HTERT RPE-1 (cell line): ENCODE results near the gene FNDC11.

ENCODE experiments used
- in situ Hi-C: fragments of 300-500 bp; cut with MboI; formaldehyde crosslinking; loops from 4 replicates; pipeline ENCODE4 v1.14.3; 2020; ENCODE audit warnings: low sequenced_read_pairs

The FNDC11 gene

DNA sequence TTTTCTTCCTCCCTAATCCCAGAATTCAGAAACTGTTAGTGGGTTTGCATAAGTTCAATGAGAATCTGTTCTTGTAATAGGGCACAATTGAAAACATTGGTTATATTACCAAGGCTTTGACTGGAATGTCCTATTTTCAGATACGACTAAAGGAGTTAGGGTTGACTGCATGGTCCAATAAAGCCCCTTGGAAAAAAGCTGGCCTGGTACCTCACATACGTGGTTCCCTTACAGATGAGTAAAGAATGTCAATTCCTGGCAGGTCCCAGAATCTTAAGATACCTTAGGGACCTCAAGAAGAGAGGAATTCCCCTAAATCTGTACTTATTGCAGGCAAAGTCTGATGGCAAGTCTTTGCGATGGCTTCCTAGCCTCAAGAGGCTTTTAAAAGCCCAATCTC, 28.8 kb upstream of the FNDC11 start:
- in situ Hi-C loops, result no loop called here

DNA sequence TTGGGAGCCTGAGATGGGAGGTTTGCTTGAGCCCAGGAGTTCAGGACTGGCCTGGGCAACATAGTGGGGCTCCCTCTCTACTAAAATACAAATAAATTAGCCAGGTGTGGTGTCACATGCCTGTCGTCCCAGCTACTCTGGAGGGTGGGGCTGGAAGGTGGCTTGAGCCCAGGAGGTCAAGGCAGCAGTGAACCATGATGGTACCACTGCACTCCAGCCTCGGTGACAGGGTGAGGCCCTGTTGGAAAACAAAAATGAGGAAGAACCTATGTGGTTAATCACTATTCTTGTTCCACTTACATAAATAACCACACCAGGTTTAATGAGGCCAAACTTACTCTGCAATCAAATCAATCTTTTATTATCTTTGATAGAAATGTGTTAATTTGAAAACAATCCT, 28.0 kb upstream of the FNDC11 start:
- in situ Hi-C loops, result no loop called here

DNA sequence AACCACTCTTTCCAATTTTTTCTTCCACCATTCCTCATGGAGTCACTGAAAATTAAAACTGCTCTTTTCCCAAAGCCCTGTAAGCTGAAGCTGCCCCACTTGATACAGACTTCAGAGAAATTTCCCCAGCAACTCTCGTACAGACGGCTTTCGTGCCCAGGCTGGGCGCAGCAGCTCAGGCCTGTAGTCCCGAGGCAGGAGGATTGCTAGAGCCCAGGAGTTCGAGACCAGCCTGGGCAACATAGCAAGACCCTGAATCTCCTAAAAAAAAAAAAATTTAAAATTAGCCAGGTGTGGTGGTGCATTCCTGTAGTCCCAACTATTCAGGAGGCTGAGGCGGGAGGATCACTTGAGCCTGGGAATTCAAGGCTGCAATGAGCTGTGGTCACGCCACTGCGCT, 26.8 kb upstream of the FNDC11 start:
- in situ Hi-C loops, result no loop called here

GRCh38 chr20:63529180-63529860, 24.6 kb upstream of the FNDC11 start:
- in situ Hi-C loops, result no loop called here

DNA sequence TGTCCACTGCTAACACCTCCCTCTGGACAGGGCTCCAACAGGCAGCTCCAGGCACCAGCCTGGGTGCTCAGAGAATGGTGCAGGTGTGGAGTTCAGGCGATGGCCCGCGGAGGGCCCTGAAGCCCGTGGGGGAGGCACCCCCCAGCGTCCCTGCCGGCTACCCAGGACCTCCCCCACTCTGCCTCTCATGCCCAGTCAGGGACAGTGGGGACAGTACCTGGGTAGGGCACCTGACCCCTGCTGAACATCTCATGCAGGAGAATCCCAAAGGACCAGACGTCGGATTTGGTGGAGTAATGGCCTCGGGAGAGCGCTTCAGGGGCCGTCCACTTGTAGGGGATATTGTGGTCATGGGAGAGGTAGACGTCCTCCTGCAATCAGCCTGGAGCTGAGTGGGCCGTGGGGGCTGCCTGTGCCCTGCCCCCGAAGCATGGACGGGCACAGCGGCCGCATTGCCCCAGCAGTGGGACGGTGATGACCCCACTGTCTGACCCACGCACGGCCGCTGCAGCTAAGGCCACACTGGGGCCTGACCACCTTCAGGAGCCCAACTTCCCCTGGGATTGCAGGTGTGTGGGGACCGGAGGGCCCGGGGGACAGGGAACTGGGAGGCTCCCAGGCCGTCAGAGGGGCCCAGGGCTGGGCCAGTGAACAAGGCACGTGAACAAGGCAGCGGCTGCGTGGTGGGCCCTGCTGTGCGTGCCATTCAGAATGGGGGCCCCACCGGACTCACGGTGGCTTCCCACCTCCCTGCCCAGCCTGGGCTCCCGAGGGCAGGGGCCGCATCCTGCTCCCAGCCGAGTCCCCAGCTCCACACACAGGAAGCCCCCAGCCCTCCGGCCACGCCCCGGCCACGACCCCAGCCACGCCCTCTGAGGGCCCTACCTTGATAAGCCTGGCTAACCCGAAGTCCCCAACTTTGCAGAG, 23.8 kb upstream of the FNDC11 start:
- in situ Hi-C loops, result no loop called here

- in situ Hi-C loops, result no loop called here
Measured at GRCh38 chr20:63530788-63531160, 23.2 kb upstream of the FNDC11 start.

- in situ Hi-C loops, result no loop called here
Measured at GRCh38 chr20:63531686-63532448, 22.1 kb upstream of the FNDC11 start.

DNA sequence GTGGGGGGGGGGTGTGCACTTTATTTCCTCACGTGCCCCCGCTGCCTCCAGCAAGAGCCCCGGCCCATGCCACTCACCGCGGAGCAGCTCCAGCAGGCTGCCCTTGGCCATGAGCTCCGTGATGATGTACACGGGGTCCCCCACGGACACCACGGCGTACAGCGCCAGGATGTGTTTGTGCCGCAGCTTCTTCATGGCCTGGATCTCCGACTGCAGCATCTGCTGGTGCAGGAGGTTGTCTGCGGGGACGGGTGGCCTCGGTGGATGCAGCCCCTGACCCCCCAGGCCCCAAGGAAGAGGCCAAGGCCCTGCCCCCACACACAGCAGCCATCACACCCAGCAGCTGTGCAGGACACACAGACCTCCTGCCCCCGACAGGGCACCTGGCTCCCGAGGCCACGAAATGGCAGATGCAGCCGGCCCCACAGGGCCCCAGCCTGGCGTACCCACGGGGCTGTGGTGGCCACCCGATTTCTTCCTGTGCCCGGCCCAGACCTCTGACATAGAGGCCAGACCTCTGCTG, 21.4 kb upstream of the FNDC11 start:
- in situ Hi-C loops, result no loop called here

DNA sequence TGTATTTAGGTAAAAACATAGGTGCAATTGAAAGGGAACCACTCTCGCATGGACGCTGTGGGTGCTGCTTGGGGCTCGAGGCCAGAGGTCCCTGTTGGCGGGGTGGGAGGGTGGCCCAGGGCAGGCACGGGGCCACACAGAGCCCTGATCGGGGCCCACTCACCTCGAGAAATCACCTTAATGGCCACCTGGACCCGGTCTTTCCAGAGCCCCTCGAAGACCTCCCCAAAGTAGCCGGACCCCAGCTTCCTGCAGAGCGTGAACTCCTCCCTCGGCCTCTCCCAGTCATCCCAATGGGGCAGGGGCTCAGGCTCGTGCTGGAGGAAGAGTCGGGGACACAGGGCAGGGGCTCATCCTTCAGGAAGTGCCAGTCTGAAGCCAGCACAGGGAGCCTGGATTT, 20.6 kb upstream of the FNDC11 start:
- in situ Hi-C loops, result no loop called here

- in situ Hi-C loops, result no loop called here
Measured at GRCh38 chr20:63533871-63534393, 20.0 kb upstream of the FNDC11 start.

DNA sequence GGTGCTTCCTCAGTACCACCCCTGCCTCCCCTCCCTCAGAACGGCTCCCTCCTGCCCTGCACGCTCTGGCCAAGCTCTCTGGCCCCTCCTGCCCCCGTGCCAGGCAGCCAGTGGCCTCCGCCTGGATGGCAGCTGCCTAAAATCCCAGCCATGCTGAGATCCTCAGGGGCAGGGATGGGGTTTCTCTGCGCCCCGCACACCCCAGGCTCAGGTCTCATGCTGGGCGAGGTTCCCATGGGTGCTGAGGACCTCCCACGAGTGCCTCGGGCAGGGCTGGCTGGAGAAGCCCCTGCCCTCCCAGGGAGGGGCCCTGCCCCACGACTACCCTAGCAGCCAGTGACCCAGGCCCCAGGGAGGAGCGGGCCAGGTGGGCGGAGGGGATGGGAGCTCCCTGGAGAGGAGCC, 19.5 kb upstream of the FNDC11 start:
- in situ Hi-C loops, result no loop called here

GRCh38 chr20:63534831-63535651, 18.9 kb upstream of the FNDC11 start:
- in situ Hi-C loops, result no loop called here

GRCh38 chr20:63536241-63536977, 17.6 kb upstream of the FNDC11 start:
- in situ Hi-C loops, result no loop called here

DNA sequence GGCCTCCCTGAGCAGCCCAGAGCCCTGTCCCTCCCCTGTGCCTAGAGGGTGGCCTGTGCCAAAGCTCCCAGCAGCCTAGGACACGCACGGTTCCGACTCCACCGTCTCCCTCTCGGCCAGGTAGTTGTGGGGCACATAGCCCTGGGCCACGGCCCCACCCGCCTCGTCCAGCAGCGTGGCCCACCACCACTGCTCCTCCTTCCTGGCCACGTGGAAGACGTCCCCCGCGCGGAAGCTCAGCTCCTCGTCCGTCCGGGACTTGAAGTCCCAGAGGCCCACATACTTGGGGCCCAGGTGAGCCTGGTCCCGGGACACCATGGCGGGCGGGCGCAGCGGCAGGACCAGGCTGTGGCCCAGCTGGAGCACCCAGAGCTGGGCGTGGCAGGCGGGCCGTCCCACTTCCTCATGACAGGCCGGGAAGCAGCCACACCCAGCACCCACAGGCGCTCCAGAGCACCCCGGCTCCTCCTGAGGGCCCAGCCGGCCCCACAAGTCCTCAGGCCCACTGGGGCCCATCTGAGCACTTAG, 16.9 kb upstream of the FNDC11 start, which contains the start of gene PTK6:
Gene PTK6 (minus strand): TSS at position 380 of the 528 bp plus-strand sequence. CDS start 62 bp downstream, at position 318.
- in situ Hi-C loops, result no loop called here

- in situ Hi-C loops, result no loop called here
Measured at GRCh38 chr20:63537525-63538203, 16.3 kb upstream of the FNDC11 start.

GRCh38 chr20:63538204-63539091, 15.5 kb upstream of the FNDC11 start:
- in situ Hi-C loops, result no loop called here

- in situ Hi-C loops, result no loop called here
Measured at GRCh38 chr20:63539092-63539430, 14.9 kb upstream of the FNDC11 start.
